Measurements from ENCODE around the gene APOC3.
"Not testable (repeated sequence)": the region's sequence is repeated elsewhere in the genome, so short reads cannot be mapped to it uniquely, and the experiment has no call there.

APOC3 gene

DNA sequence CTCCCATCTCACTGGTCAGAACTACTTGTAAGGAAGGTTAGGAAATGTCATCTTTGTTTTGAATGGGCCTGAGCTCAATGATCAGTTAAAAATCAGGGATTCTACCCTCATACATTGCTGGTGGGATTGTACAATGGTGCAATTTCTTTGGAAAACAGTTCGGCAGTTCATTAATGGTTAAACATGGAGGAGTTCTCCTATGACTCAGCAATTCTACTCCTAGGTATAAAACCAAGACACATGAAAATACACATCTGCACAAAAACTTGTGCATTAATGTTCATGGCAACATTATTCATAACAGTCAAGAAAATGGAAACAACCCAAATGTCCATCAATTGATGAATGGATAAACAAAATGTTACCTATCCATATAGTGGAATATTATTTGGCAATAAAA is 33.2 kb upstream of the APOC3 start:
- no peak for TF ChIP-seq Cebpa-rat (IDR thresholded peaks at IDR 0.05)
- Histone ChIP-seq H3K4me3 (no peak overlapping the region), H3K9ac (no peak overlapping the region), H3K27me3 (no peaks in the 10 kb centered on the region), H3K36me3 (no peaks in the 10 kb centered on the region), H3K9me3 (replicated peaks in 1 of 11) (peaks cover 0 to 12% (median 0%) of the 10 kb centered on the region in 11 experiments; a peak in 1 of 22 replicates), H3K4me2 (no peak overlapping the region), H3K27ac (no peak overlapping the region), H4K20me1 (no peaks in the 10 kb centered on the region), H3K4me1 (peaks cover 0 to 9% (median 0%) of the 10 kb centered on the region in 10 experiments; a peak in 6 of 20 replicates)

DNA sequence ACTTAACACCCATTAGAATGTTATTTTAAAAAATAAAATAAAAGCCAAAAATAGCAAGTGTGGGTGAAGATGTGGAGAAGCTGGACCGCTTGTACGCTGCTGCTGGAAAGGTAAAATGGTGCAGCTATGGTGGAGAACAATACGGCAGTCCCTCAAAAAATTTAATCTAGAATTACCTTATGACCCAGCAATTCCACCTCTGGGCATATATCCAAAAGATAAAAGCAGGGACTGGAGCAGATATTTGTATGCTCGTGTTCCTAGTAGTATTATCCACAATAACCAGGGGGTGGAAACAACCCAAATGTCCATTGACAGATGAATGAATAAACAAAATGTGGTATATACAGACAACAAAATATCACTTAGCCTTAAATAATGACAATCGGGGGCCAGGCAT is 31.9 kb upstream of the APOC3 start:
- no peaks in the 10 kb centered on the region for H3K36me3 ChIP-seq
- H4K20me1 ChIP-seq = no peaks in the 10 kb centered on the region
- no peak overlapping the region for H3K27ac ChIP-seq
- peaks cover 0 to 12% (median 0%) of the 10 kb centered on the region in 11 experiments; a peak in 1 of 22 replicates for H3K9me3 ChIP-seq (replicated peaks in 1 of 11)
- H3K9ac ChIP-seq = no peak overlapping the region
- H3K27me3 ChIP-seq = no peaks in the 10 kb centered on the region
- H3K4me3 ChIP-seq = no peak overlapping the region
- peaks cover 0 to 4% (median 0%) of the 10 kb centered on the region in 10 experiments; a peak in 4 of 20 replicates for H3K4me1 ChIP-seq
- no peak for TF ChIP-seq Cebpa-rat (IDR thresholded peaks at IDR 0.05)
- H3K4me2 ChIP-seq = no peak overlapping the region

DNA sequence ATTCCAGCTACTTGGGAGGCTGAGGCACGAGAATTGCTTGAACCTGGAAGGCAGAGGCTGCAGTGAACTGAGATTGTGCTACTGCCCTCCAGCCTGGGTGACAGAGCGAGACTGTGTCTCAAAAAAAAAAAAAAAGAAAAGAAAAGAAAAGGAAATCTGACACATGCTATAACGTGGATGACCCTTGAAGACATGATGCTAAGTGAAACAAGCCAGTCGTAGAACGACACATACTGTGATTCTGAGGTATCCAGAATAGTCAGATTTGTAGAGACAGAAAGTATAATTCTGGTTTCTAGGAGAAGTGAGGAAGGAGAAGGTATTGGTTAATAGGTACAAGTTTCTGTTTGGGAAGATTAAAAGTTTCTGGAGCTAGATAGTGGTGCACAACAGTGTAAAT is 31.3 kb upstream of the APOC3 start:
- Histone ChIP-seq H3K4me2 (no peak overlapping the region), H3K4me3 (no peak overlapping the region), H3K9ac (no peak overlapping the region), H4K20me1 (no peaks in the 10 kb centered on the region), H3K9me3 (replicated peaks in 1 of 11) (peaks cover 0 to 12% (median 0%) of the 10 kb centered on the region in 11 experiments; a peak in 1 of 22 replicates), H3K27ac (no peak overlapping the region), H3K27me3 (no peaks in the 10 kb centered on the region), H3K4me1 (no peaks in the 10 kb centered on the region), H3K36me3 (no peaks in the 10 kb centered on the region)
- TF ChIP-seq Cebpa-rat (IDR thresholded peaks at IDR 0.05) = no peak

DNA sequence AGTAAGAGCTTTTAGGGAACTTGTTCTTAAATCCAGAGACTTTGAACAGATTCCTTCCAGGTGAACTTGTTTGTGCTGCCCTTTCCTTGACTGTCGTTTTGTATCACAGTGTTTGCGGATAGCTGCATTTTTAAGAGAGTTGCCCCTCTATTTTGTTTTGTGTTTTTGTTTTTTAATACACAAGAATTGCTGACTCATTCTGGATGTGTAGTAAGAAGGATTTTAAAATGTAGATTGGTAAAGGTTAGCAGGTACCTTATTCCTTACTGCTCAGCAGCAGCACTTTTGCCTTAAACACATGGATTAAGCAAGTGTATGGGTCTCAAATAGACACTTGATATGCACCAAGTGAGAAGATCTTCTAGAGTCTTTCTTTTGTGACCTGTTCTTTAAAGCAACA is 29.1 kb upstream of the APOC3 start:
- Histone ChIP-seq H3K9me3 (replicated peaks in 1 of 11) (peaks cover 0 to 6% (median 0%) of the 10 kb centered on the region in 11 experiments; a peak in 1 of 22 replicates), H3K36me3 (no peaks in the 10 kb centered on the region), H3K27ac (no peak overlapping the region), H3K4me2 (no peak overlapping the region), H3K4me3 (no peak overlapping the region), H3K9ac (no peak overlapping the region), H3K4me1 (no peaks in the 10 kb centered on the region), H4K20me1 (no peaks in the 10 kb centered on the region), H3K27me3 (no peaks in the 10 kb centered on the region)
- TF ChIP-seq Cebpa-rat (IDR thresholded peaks at IDR 0.05) = no peak

DNA sequence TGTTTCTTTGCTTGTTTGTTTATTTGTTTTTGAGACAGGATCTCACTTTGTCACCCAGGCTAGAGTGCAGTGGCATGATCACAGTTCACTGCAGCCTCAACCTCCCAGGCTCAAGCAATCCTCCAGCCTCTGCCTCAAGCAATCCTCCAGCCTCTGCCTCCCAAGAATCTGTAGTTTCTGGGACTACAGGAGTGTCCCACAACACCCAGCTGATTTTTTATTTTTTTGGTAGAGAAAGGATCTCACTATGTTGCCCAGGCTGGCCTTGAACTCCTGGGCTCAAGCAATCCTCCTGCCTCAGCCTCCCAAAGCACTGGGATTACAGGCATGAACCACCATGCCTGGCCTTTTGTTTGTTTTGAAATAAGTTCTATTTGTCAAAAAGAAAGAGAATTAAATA is 28.0 kb upstream of the APOC3 start:
- not testable (repeated sequence) for H3K36me3 ChIP-seq; H3K9me3 ChIP-seq (replicated peaks in 1 of 11); H3K9ac ChIP-seq; H3K4me3 ChIP-seq; H3K4me2 ChIP-seq; H3K4me1 ChIP-seq; H3K27me3 ChIP-seq; H4K20me1 ChIP-seq; H3K27ac ChIP-seq

DNA sequence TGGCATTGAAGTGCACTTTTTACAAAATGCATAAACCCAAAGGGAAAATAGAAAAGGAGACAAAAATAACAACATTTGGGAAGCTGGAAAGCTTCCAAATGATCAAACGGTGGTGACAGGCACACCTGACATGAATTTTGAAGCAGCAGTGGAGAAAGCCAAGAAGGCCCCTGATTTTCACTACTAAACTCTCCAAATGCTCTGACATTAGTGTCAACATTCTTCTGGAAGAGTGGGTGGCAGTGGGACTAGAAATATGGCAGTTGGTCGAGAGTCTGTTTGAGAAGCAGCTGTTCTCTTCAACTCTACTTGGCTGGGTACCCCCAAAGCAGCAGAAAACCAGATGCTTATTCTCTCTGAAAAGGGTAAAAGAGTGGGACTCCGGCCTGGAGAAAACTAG is 25.7 kb upstream of the APOC3 start:
- no peaks in the 10 kb centered on the region for H3K9me3 ChIP-seq (replicated peaks in 1 of 11)
- H3K4me3 ChIP-seq = no peak overlapping the region
- no peak overlapping the region for H3K27ac ChIP-seq
- no peaks in the 10 kb centered on the region for H3K27me3 ChIP-seq
- H3K4me1 ChIP-seq = no peaks in the 10 kb centered on the region
- no peak for TF ChIP-seq Cebpa-rat (IDR thresholded peaks at IDR 0.05)
- no peak overlapping the region for H3K9ac ChIP-seq
- H3K4me2 ChIP-seq = no peak overlapping the region
- no peaks in the 10 kb centered on the region for H4K20me1 ChIP-seq
- no peaks in the 10 kb centered on the region for H3K36me3 ChIP-seq

DNA sequence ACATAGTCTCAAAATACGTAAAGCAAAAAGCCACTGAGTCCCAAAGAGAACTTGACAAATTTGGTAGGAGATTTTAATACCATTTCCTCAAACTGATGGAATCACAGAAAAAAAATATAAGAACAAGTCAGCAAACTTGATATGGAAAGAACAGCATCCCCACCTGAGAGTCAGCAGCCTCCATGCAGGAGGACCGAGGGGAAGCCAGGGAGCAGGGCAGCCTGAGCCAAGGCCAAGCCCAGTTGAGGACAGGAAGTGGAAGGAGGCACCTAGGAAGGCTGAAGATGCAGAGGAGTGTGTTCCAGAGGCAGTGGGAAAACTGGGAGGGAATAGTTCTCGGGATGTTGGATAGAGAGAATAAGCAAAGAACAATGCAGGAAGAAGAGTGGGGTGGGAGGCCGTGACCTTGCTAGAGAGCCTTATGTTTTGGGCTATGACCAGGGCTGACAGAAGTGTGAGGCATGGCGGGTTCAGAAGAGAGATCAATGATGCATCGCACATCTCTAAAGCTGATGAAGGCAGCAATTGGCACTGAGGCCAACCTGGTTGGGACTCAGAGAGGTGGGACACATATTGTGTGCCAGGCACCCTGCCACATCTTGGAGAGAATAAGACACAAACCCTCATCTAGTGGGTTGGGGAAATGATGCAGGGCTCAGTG is 22.0 kb upstream of the APOC3 start:
- H3K27ac ChIP-seq = no peak overlapping the region
- no peak overlapping the region for H3K4me3 ChIP-seq
- H3K36me3 ChIP-seq = no peaks in the 10 kb centered on the region
- no peak for TF ChIP-seq Cebpa-rat (IDR thresholded peaks at IDR 0.05)
- H3K9me3 ChIP-seq (replicated peaks in 1 of 11) = no peaks in the 10 kb centered on the region
- H3K9ac ChIP-seq = no peak overlapping the region
- H4K20me1 ChIP-seq = no peaks in the 10 kb centered on the region
- H3K4me2 ChIP-seq = no peak overlapping the region
- H3K27me3 ChIP-seq = no peaks in the 10 kb centered on the region
- no peaks in the 10 kb centered on the region for H3K4me1 ChIP-seq

DNA sequence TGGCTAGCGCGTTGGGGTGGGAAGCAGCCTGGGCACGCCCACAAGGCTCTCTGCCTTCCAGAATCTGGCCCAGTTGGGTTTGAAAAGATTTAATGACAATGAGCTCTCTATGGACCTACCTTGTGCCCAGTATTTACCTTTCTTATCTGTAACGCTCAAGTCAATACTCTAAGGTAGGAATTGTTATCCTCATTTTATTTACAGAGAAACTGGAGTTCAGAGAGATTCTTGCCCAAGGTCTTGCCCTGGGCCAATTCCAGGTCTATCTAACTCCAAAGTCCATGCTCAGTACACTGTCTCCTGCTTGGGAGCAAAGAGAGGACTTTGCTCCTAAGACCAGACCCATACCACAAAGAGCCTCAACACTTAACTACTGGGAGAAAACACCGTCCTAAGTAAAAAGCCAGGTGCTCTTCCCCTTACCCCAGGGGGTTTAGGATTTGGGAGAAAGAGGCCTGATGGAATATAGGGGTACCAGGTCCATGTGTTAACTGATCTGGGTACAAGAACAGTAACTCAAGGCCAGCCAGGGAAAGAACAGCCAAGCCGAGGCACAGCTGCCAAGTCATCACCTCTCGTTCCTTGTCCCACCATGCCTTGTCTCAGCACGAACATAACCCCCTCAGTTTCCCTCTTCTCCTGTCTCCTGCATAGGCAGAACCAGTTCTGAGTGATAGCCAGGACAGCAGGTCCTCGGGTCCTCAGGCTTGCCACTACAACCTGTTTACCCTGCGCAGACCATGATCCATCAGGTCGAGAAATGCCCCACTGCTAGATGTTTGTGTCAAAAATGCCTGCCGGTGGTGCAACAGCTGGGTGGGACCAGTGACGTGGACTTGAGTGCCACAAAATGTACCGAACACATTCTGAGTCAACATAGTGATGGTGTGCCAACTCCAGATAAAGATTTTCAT is 21.2 kb upstream of the APOC3 start:
- H3K9me3 ChIP-seq (replicated peaks in 1 of 11) = no peaks in the 10 kb centered on the region
- H3K27me3 ChIP-seq = no peaks in the 10 kb centered on the region
- TF ChIP-seq Cebpa-rat (IDR thresholded peaks at IDR 0.05) = no peak
- H3K4me3 ChIP-seq = no peak overlapping the region
- no peak overlapping the region for H3K9ac ChIP-seq
- H3K27ac ChIP-seq = no peak overlapping the region
- H3K4me2 ChIP-seq = no peak overlapping the region
- no peaks in the 10 kb centered on the region for H3K4me1 ChIP-seq
- H3K36me3 ChIP-seq = no peaks in the 10 kb centered on the region
- no peaks in the 10 kb centered on the region for H4K20me1 ChIP-seq

DNA sequence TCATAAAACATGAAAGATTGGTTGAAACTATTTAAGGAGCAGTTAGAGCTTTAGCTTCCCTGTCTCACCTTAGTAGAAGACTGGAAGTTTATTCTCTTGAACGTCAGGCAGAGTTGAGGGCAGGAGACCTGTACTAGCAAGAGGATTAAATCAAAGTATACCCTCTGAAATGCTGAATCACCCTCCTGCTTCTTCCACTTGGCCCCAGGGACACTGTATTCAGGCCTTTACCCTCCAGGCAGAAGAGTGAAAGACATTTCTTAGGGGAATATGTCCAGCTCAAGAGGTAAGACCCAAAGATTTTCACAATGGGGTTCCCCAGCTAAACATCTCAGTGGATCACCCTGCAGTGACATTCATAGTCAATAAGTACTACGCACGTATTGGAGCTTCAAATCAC is 18.5 kb upstream of the APOC3 start:
- H3K4me2 ChIP-seq = no peak overlapping the region
- TF ChIP-seq Cebpa-rat (IDR thresholded peaks at IDR 0.05) = no peak

DNA sequence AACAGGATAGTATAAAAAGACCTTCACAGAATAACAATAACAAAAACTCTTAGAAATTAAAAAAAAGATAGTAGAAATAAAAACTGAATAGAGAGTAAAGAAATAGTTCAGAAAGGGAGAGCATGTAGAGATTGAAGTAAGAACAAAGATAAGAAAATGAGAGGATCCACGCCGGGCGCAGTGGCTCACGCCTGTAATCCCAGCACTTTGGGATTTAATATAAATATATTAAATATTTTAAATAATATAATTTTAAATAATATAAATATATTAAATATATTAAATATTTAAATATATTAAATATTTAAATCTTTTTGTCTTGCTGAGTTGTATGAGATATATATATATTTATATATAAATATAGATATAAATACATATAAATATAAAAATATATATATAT is 17.6 kb upstream of the APOC3 start:
- Histone ChIP-seq H3K36me3 (no peaks in the 10 kb centered on the region), H3K9ac (no peak overlapping the region), H3K27me3 (no peaks in the 10 kb centered on the region), H3K27ac (no peak overlapping the region), H3K4me2 (no peak overlapping the region), H4K20me1 (no peaks in the 10 kb centered on the region), H3K9me3 (replicated peaks in 1 of 11) (no peaks in the 10 kb centered on the region), H3K4me1 (no peaks in the 10 kb centered on the region), H3K4me3 (no peak overlapping the region)
- no peak for TF ChIP-seq Cebpa-rat (IDR thresholded peaks at IDR 0.05)

More for the DNA sequence above, 18.5 kb upstream of the APOC3 start:
- no peaks in the 10 kb centered on the region for H3K9me3 ChIP-seq (replicated peaks in 1 of 11)
- no peak overlapping the region for H3K4me3 ChIP-seq
- no peak overlapping the region for H3K27ac ChIP-seq
- H4K20me1 ChIP-seq = no peaks in the 10 kb centered on the region
- no peaks in the 10 kb centered on the region for H3K27me3 ChIP-seq
- no peak overlapping the region for H3K9ac ChIP-seq
- no peaks in the 10 kb centered on the region for H3K4me1 ChIP-seq
- no peaks in the 10 kb centered on the region for H3K36me3 ChIP-seq

Measured in BLaER1 treated with 17β-estradiol and CSF1 and Interleukin-3, amounts not matched to agents 10 nM and 100 nM (cell line).